HEK293 (cell line): ENCODE measurements around the gene GINS2.

Experiments
- CTCF ChIA-PET: fragments of 350-600 bp; formaldehyde crosslinking; extraction: SDS; loops from one replicate; lab custom pipeline; 2021; ENCODE audit warnings: antibody characterized with exemption; lab: Yijun Ruan, JAX
- POLR2A ChIA-PET: fragments of 300-600 bp; formaldehyde crosslinking; extraction: SDS; loops from one replicate; lab custom pipeline; 2020; ENCODE audit warnings: antibody characterized with exemption, inconsistent platforms; lab: Yijun Ruan, JAX
- H3K27ac ChIP-seq: fragments of 200-500 bp; sonication (Bioruptor generic); 2 replicates; pipeline ENCODE4 v1.5.1; 2014; ENCODE audit warnings: low read depth, low read length, control low read depth, inconsistent platforms; ENCODE audit errors: extremely low read depth
- H3K36me3 ChIP-seq, 2 experiments: fragments of 200-500 bp in 1 of 2; sonication (Bioruptor generic) in 1 of 2; 1 replicate in 1 of 2; 2 replicates in 1 of 2; pipeline ENCODE4 v1.5.1; 2014 to 2017; ENCODE audit warnings: inconsistent platforms in 2 of 2, low read length in 2 of 2; ENCODE audit not compliant: control insufficient read depth in 2 of 2, insufficient read depth in 1 of 2
- H3K4me1 ChIP-seq: fragments of 200-500 bp; sonication (Bioruptor generic); 2 replicates; pipeline ENCODE4 v1.5.1; 2014; ENCODE audit warnings: mild to moderate bottlenecking, low read length, inconsistent platforms; ENCODE audit not compliant: control insufficient read depth, insufficient read depth
- H3K4me3 ChIP-seq: 2 replicates; pipeline ENCODE4 v1.5.1; 2011; ENCODE audit warnings: low read depth, mild to moderate bottlenecking, control low read depth, low read length, moderate library complexity
- H3K9me3 ChIP-seq: fragments of 200-500 bp; sonication (Bioruptor generic); 2 replicates; pipeline ENCODE4 v1.5.1; 2014; ENCODE audit warnings: low read depth, low read length, inconsistent platforms; ENCODE audit not compliant: control insufficient read depth, insufficient read depth
- GFI1B ChIP-seq: fragments of 450-650 bp; formaldehyde crosslinking; IDR thresholded peaks from 2 replicates; pipeline ENCODE4 v1.5.1; 2016; ENCODE audit warnings: missing biosample characterization, missing genetic modification characterization
- IKZF3 ChIP-seq: fragments of 450-650 bp; IDR thresholded peaks from 2 replicates; pipeline ENCODE4 v1.5.0; 2018; ENCODE audit warnings: missing biosample characterization, mild to moderate bottlenecking, missing genetic modification characterization, moderate library complexity
- KLF10 ChIP-seq: fragments of 450-650 bp; IDR thresholded peaks from 2 replicates; pipeline ENCODE4 v1.5.1; 2018; ENCODE audit warnings: missing biosample characterization, mild to moderate bottlenecking, missing genetic modification characterization
- KLF16 ChIP-seq: fragments of 450-650 bp; formaldehyde crosslinking; IDR thresholded peaks from 2 replicates; pipeline ENCODE4 v1.5.1; 2017; ENCODE audit warnings: missing biosample characterization, missing genetic modification characterization
- KLF8 ChIP-seq: fragments of 450-650 bp; formaldehyde crosslinking; IDR thresholded peaks from 2 replicates; pipeline ENCODE4 v1.5.1; 2016; ENCODE audit warnings: missing biosample characterization, missing genetic modification characterization
- KLF9 ChIP-seq: fragments of 450-650 bp; formaldehyde crosslinking; IDR thresholded peaks from 2 replicates; pipeline ENCODE4 v1.5.1; 2016; ENCODE audit warnings: missing biosample characterization, missing genetic modification characterization, low read depth
- SETDB1 ChIP-seq: IDR thresholded peaks from one replicate; pipeline ENCODE4 v1.6.1; 2017; ENCODE audit warnings: mild to moderate bottlenecking, low read length, moderate library complexity, mixed read lengths; ENCODE audit not compliant: insufficient read length
- SP2 ChIP-seq: fragments of 450-650 bp; formaldehyde crosslinking; IDR thresholded peaks from 2 replicates; pipeline ENCODE4 v1.5.1; 2016; ENCODE audit warnings: missing biosample characterization, missing genetic modification characterization
- WT1 ChIP-seq: fragments of 450-650 bp; formaldehyde crosslinking; IDR thresholded peaks from 2 replicates; pipeline ENCODE4 v1.5.1; 2016; ENCODE audit warnings: missing biosample characterization, missing genetic modification characterization
- YY2 ChIP-seq: fragments of 450-650 bp; formaldehyde crosslinking; IDR thresholded peaks from 2 replicates; pipeline ENCODE4 v1.5.1; 2016; ENCODE audit warnings: missing biosample characterization, missing genetic modification characterization
- ZBTB17 ChIP-seq: fragments of 450-650 bp; formaldehyde crosslinking; IDR thresholded peaks from 2 replicates; pipeline ENCODE4 v1.5.1; 2016; ENCODE audit warnings: missing biosample characterization, missing genetic modification characterization
- ZBTB20 ChIP-seq: fragments of 450-650 bp; formaldehyde crosslinking; IDR thresholded peaks from 2 replicates; pipeline ENCODE4 v1.5.1; 2016; ENCODE audit warnings: missing biosample characterization, missing genetic modification characterization
- ZEB2 ChIP-seq: fragments of 450-650 bp; formaldehyde crosslinking; IDR thresholded peaks from 2 replicates; pipeline ENCODE4 v1.5.1; 2016; ENCODE audit warnings: missing biosample characterization, missing genetic modification characterization
- ZIC2 ChIP-seq: fragments of 450-650 bp; formaldehyde crosslinking; IDR thresholded peaks from 2 replicates; pipeline ENCODE4 v1.5.1; 2016; ENCODE audit warnings: missing biosample characterization, missing genetic modification characterization
- ZNF157 ChIP-seq: fragments of 450-650 bp; formaldehyde crosslinking; IDR thresholded peaks from 2 replicates; pipeline ENCODE4 v1.5.1; 2016; ENCODE audit warnings: missing biosample characterization, missing genetic modification characterization
- ZNF335 ChIP-seq: fragments of 450-650 bp; formaldehyde crosslinking; conservative IDR thresholded peaks from 2 replicates; pipeline ENCODE4 v1.5.1; 2016; ENCODE audit warnings: missing biosample characterization, missing genetic modification characterization
- ZNF398 ChIP-seq: fragments of 450-650 bp; formaldehyde crosslinking; IDR thresholded peaks from 2 replicates; pipeline ENCODE4 v1.5.1; 2017; ENCODE audit warnings: missing biosample characterization, missing genetic modification characterization
- ZNF521 ChIP-seq: fragments of 450-650 bp; formaldehyde crosslinking; IDR thresholded peaks from 2 replicates; pipeline ENCODE4 v1.5.1; 2017; ENCODE audit warnings: missing biosample characterization, mild to moderate bottlenecking, missing genetic modification characterization
- ZNF549 ChIP-seq: fragments of 450-650 bp; IDR thresholded peaks from 2 replicates; pipeline ENCODE4 v1.5.1; 2018; ENCODE audit warnings: missing biosample characterization, missing genetic modification characterization, mild to moderate bottlenecking, inconsistent platforms, moderate library complexity
- ZNF701 ChIP-seq: fragments of 450-650 bp; formaldehyde crosslinking; IDR thresholded peaks from 2 replicates; pipeline ENCODE4 v1.5.1; 2016; ENCODE audit warnings: missing biosample characterization, missing genetic modification characterization
- ZNF707 ChIP-seq: fragments of 450-650 bp; formaldehyde crosslinking; IDR thresholded peaks from 2 replicates; pipeline ENCODE4 v1.5.1; 2016; ENCODE audit warnings: missing biosample characterization, missing genetic modification characterization
- ZNF777 ChIP-seq: fragments of 450-650 bp; formaldehyde crosslinking; IDR thresholded peaks from 2 replicates; pipeline ENCODE4 v1.5.1; 2017; ENCODE audit warnings: missing biosample characterization, missing genetic modification characterization, borderline replicate concordance
- ZSCAN4 ChIP-seq: fragments of 450-650 bp; formaldehyde crosslinking; IDR thresholded peaks from 2 replicates; pipeline ENCODE4 v1.5.1; 2017; ENCODE audit warnings: missing biosample characterization, missing genetic modification characterization
- TF ChIP-seq, protein P1 (sequence below): fragments of 450-650 bp; formaldehyde crosslinking; IDR thresholded peaks from 2 replicates; pipeline ENCODE4 v1.5.1; 2016; ENCODE audit warnings: missing biosample characterization, missing genetic modification characterization
- TF ChIP-seq, protein P2 (sequence below): fragments of 450-650 bp; formaldehyde crosslinking; IDR thresholded peaks from 2 replicates; pipeline ENCODE4 v1.5.1; 2016; ENCODE audit warnings: missing biosample characterization, missing genetic modification characterization, low read depth
- TF ChIP-seq, protein P3 (sequence below): fragments of 450-650 bp; formaldehyde crosslinking; IDR thresholded peaks from 2 replicates; pipeline ENCODE4 v1.5.1; 2017; ENCODE audit warnings: missing biosample characterization, mild to moderate bottlenecking, missing genetic modification characterization, moderate library complexity

Gene GINS2

DNA sequence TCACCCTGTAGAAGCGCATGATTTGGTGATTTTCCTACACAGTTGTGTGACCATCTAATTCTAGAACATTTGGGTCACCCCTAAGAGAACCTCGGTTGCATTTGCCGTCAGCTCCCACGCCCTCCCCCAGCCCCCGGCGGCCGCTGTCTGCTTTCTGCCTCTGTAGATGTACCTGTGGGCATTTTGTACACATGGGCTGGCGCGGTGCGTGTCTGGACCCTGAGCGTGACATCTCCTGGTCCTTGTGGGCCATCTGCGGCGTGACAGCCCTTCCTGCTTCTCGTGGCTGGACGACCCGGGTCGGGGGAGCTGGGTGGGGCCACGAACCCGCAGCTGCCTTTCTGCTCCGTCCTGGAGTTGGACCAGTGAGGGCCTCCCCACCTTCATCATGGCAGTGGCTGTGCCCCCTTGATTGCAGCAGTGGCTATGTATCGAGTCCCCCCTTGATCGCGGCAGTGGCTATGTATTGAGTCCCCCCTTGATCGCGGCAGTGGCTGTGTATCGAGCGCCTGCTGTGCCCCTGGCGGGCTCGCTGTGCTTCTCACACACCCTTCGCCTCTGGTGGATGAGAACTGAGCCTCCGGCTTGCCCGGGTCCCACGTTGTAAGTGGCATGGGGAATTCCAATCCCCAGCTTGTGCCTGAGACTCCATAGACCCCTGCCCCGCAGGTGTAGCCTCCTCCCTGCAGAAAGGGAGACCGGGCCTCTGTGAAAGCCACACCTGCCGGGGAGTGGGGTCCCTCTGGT, 51.5 kb downstream of the GINS2 start (continued):
- no peak for TF ChIP-seq ZNF398
- TF ChIP-seq ZNF701 (tag by site-specific recombination): no peak
- TF ChIP-seq ZNF707: no peak
- no peak for TF ChIP-seq ZNF521 (tag by site-specific recombination)
- no peak for TF ChIP-seq KLF10 (tag by site-specific recombination)
- no peak for TF ChIP-seq ZIC2 (tag by site-specific recombination)
- no peak for TF ChIP-seq ZBTB17 (tag by site-specific recombination)
- no peak for TF ChIP-seq SETDB1

- Histone ChIP-seq H3K4me3 (no peak overlapping the region), H3K4me1 (no peaks in the 10 kb centered on the region), H3K36me3 (peaks cover 0 to 82% of the 10 kb centered on the region in 2 experiments; a peak in 1 of 3 replicates), H3K9me3 (no peaks in the 10 kb centered on the region), H3K27ac (no peak overlapping the region)
- POLR2A ChIA-PET: no interaction called here
- CTCF ChIA-PET: interaction anchor here (0.6 to 1.5 kb wide), 4 partner anchors 11 to 410 kb away, joined by 3 to 7 read pairs (median 4); no protein-coding TSS in a partner anchor
- TF ChIP-seq YY2 (no peak), ZNF335 (tag by site-specific recombination) (no peak), ZNF777 (tag by site-specific recombination) (no peak), ZSCAN4 (tag by site-specific recombination) (no peak), WT1 (tag by site-specific recombination) (no peak), SP2 (tag by site-specific recombination) (no peak), KLF9 (tag by site-specific recombination) (no peak), GFI1B (tag by site-specific recombination) (no peak), KLF8 (tag by site-specific recombination) (no peak), ZNF157 (no peak), ZEB2 (no peak), ZBTB20 (tag by site-specific recombination) (no peak), ZNF549 (tag by site-specific recombination) (no peak), KLF16 (tag by site-specific recombination) (no peak), IKZF3 (tag by site-specific recombination) (no peak)
- TF ChIP-seq, protein P1, sequence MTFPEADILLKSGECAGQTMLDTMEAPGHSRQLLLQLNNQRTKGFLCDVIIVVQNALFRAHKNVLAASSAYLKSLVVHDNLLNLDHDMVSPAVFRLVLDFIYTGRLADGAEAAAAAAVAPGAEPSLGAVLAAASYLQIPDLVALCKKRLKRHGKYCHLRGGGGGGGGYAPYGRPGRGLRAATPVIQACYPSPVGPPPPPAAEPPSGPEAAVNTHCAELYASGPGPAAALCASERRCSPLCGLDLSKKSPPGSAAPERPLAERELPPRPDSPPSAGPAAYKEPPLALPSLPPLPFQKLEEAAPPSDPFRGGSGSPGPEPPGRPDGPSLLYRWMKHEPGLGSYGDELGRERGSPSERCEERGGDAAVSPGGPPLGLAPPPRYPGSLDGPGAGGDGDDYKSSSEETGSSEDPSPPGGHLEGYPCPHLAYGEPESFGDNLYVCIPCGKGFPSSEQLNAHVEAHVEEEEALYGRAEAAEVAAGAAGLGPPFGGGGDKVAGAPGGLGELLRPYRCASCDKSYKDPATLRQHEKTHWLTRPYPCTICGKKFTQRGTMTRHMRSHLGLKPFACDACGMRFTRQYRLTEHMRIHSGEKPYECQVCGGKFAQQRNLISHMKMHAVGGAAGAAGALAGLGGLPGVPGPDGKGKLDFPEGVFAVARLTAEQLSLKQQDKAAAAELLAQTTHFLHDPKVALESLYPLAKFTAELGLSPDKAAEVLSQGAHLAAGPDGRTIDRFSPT (tag by site-specific recombination): no peak
- TF ChIP-seq, protein P2, sequence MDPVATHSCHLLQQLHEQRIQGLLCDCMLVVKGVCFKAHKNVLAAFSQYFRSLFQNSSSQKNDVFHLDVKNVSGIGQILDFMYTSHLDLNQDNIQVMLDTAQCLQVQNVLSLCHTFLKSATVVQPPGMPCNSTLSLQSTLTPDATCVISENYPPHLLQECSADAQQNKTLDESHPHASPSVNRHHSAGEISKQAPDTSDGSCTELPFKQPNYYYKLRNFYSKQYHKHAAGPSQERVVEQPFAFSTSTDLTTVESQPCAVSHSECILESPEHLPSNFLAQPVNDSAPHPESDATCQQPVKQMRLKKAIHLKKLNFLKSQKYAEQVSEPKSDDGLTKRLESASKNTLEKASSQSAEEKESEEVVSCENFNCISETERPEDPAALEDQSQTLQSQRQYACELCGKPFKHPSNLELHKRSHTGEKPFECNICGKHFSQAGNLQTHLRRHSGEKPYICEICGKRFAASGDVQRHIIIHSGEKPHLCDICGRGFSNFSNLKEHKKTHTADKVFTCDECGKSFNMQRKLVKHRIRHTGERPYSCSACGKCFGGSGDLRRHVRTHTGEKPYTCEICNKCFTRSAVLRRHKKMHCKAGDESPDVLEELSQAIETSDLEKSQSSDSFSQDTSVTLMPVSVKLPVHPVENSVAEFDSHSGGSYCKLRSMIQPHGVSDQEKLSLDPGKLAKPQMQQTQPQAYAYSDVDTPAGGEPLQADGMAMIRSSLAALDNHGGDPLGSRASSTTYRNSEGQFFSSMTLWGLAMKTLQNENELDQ: no peak
- TF ChIP-seq, protein P3, sequence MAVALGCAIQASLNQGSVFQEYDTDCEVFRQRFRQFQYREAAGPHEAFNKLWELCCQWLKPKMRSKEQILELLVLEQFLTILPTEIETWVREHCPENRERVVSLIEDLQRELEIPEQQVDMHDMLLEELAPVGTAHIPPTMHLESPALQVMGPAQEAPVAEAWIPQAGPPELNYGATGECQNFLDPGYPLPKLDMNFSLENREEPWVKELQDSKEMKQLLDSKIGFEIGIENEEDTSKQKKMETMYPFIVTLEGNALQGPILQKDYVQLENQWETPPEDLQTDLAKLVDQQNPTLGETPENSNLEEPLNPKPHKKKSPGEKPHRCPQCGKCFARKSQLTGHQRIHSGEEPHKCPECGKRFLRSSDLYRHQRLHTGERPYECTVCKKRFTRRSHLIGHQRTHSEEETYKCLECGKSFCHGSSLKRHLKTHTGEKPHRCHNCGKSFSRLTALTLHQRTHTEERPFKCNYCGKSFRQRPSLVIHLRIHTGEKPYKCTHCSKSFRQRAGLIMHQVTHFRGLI (tag by site-specific recombination): no peak
Measured at GRCh38 chr16:85636234-85636812, 52.4 kb downstream of the GINS2 start.
